HUES64 (cell line): ENCODE results near the gene ZIM2. TPM values are rescaled to one million over a fixed set of nuclear protein-coding genes. Genes with fewer than 3 reads are reported as not detected.

Source experiments
- H3K27ac ChIP-seq: 2 replicates; pipeline ENCODE4 v1.7.0; 2013; ENCODE audit warnings: low read depth, low read length, inconsistent platforms
- H3K27me3 ChIP-seq: 2 replicates; pipeline ENCODE4 v1.6.1; 2013; ENCODE audit warnings: mild to moderate bottlenecking, low read length; ENCODE audit not compliant: insufficient read depth
- H3K36me3 ChIP-seq: 2 replicates; pipeline ENCODE4 v1.6.1; 2013; ENCODE audit warnings: mild to moderate bottlenecking, low read length; ENCODE audit not compliant: insufficient read depth
- H3K4me1 ChIP-seq: 2 replicates; pipeline ENCODE4 v1.6.1; 2013; ENCODE audit warnings: mild to moderate bottlenecking, low read length, moderate library complexity; ENCODE audit not compliant: insufficient read depth
- H3K4me3 ChIP-seq: 2 replicates; pipeline ENCODE4 v1.5.1; 2013; ENCODE audit warnings: mild to moderate bottlenecking, low read length, moderate library complexity
- H3K9ac ChIP-seq: 2 replicates; pipeline ENCODE4 v1.6.1; 2013; ENCODE audit warnings: mild to moderate bottlenecking, low read depth, low read length
- H3K9me3 ChIP-seq: 2 replicates; pipeline ENCODE4 v1.6.1; 2013; ENCODE audit warnings: low read depth, low read length; ENCODE audit not compliant: insufficient read depth
- WGBS: fragments of 150-250, 120-280 bp; methylation state at CpG from one replicate; pipeline ENCODE4 v1.1.7; 2013; ENCODE audit warnings: missing lambda C conversion rate; 5-methylcytosine and 5-hydroxymethylcytosine counted together
- polyA plus RNA-seq, 2 experiments: library from polyadenylated mRNA; stranded (reverse); fragments of 50-300 nt; gene quantifications; one replicate each; pipeline ENCODE4 v1.2.3, GENCODE V29; 2013

ZIM2 gene
- polyA plus RNA-seq (2013, experiment 1 of 2), result not detected
- not detected for polyA plus RNA-seq (2013, experiment 2 of 2)

GRCh38 chr19:56840451-56841192 is at the start of gene ZIM2, which contains the start of gene PEG3:
ZIM2 (minus strand) TSS chr19:56840726; CDS start chr19:56824277, 16,449 bp downstream.
PEG3 (minus strand) TSS chr19:56840726; CDS start chr19:56824655, 16,071 bp downstream.
- Histone ChIP-seq H3K4me3 (no peak within 1 kb of the TSS), H3K36me3 (no peaks in the 10 kb centered on the region), H3K9ac (no peak within 1 kb of the TSS), H3K27me3 (no peaks in the 10 kb centered on the region), H3K9me3 (peaks cover 98% of the 10 kb centered on the region), H3K4me1 (no peaks in the 10 kb centered on the region), H3K27ac (no peak within 1 kb of the TSS)
- WGBS, result 93% methylated on average over 49 of the region's 49 CpGs

- Histone ChIP-seq H3K27ac (no peak overlapping the region), H3K27me3 (no peaks in the 10 kb centered on the region), H3K9ac (no peak overlapping the region), H3K36me3 (no peaks in the 10 kb centered on the region), H3K4me3 (no peak overlapping the region), H3K4me1 (no peaks in the 10 kb centered on the region), H3K9me3 (peaks cover 94% of the 10 kb centered on the region)
- 87% methylated on average over 14 of the region's 14 CpGs for WGBS
Observed at GRCh38 chr19:56885173-56885985, 44.9 kb upstream of the ZIM2 start.

GRCh38 chr19:56884441-56884840 is 43.9 kb upstream of the ZIM2 start:
- no peaks in the 10 kb centered on the region for H3K4me1 ChIP-seq
- H3K9me3 ChIP-seq, result peaks cover 96% of the 10 kb centered on the region
- WGBS, result 95% methylated on average over 5 of the region's 5 CpGs
- no peaks in the 10 kb centered on the region for H3K36me3 ChIP-seq
- H3K9ac ChIP-seq, result no peak overlapping the region
- H3K4me3 ChIP-seq, result no peak overlapping the region
- H3K27ac ChIP-seq, result no peak overlapping the region
- no peaks in the 10 kb centered on the region for H3K27me3 ChIP-seq

- Histone ChIP-seq H3K9me3 (peaks cover 91% of the 10 kb centered on the region), H3K27me3 (no peaks in the 10 kb centered on the region), H3K4me3 (no peak overlapping the region), H3K36me3 (no peaks in the 10 kb centered on the region), H3K4me1 (no peaks in the 10 kb centered on the region), H3K9ac (no peak overlapping the region), H3K27ac (no peak overlapping the region)
- 71% methylated on average over 5 of the region's 5 CpGs for WGBS
Observed at GRCh38 chr19:56880592-56881190, 40.2 kb upstream of the ZIM2 start.

GRCh38 chr19:56877069-56877715 is 36.7 kb upstream of the ZIM2 start:
- Histone ChIP-seq H3K9ac (no peak overlapping the region), H3K4me1 (no peaks in the 10 kb centered on the region), H3K27ac (no peak overlapping the region), H3K27me3 (no peaks in the 10 kb centered on the region), H3K4me3 (no peak overlapping the region), H3K36me3 (no peaks in the 10 kb centered on the region), H3K9me3 (peaks cover 84% of the 10 kb centered on the region)
- WGBS, result 81% methylated on average over 19 of the region's 19 CpGs

- no peak overlapping the region for H3K4me3 ChIP-seq
- no peak overlapping the region for H3K9ac ChIP-seq
- no peaks in the 10 kb centered on the region for H3K4me1 ChIP-seq
- H3K27me3 ChIP-seq, result no peaks in the 10 kb centered on the region
- no peaks in the 10 kb centered on the region for H3K36me3 ChIP-seq
- WGBS, result 85% methylated on average over 2 of the region's 3 CpGs
- H3K27ac ChIP-seq, result no peak overlapping the region
- peaks cover 83% of the 10 kb centered on the region for H3K9me3 ChIP-seq
Observed at GRCh38 chr19:56875717-56876116, 35.2 kb upstream of the ZIM2 start.

- no peak overlapping the region for H3K9ac ChIP-seq
- WGBS, result 66% methylated on average over 4 of the region's 4 CpGs
Observed at GRCh38 chr19:56874530-56874929, 34.0 kb upstream of the ZIM2 start.

GRCh38 chr19:56873493-56873892 is 33.0 kb upstream of the ZIM2 start:
- H3K9me3 ChIP-seq, result peaks cover 84% of the 10 kb centered on the region
- H3K27ac ChIP-seq, result no peak overlapping the region
- H3K36me3 ChIP-seq, result no peaks in the 10 kb centered on the region
- no peak overlapping the region for H3K9ac ChIP-seq
- no peaks in the 10 kb centered on the region for H3K4me1 ChIP-seq
- WGBS, result 76% methylated on average over 5 of the region's 5 CpGs
- no peak overlapping the region for H3K4me3 ChIP-seq
- no peaks in the 10 kb centered on the region for H3K27me3 ChIP-seq

More at GRCh38 chr19:56874530-56874929, 34.0 kb upstream of the ZIM2 start:
- Histone ChIP-seq H3K27me3 (no peaks in the 10 kb centered on the region), H3K27ac (no peak overlapping the region), H3K9me3 (peaks cover 84% of the 10 kb centered on the region), H3K4me1 (no peaks in the 10 kb centered on the region), H3K36me3 (no peaks in the 10 kb centered on the region), H3K4me3 (no peak overlapping the region)

GRCh38 chr19:56869886-56870285 is 29.4 kb upstream of the ZIM2 start:
- H3K4me3 ChIP-seq, result no peak overlapping the region
- no peak overlapping the region for H3K9ac ChIP-seq
- H3K27me3 ChIP-seq, result no peaks in the 10 kb centered on the region
- no peaks in the 10 kb centered on the region for H3K36me3 ChIP-seq
- H3K27ac ChIP-seq, result no peak overlapping the region
- H3K4me1 ChIP-seq, result no peaks in the 10 kb centered on the region
- peaks cover 89% of the 10 kb centered on the region for H3K9me3 ChIP-seq
- 68% methylated on average over 8 of the region's 8 CpGs for WGBS

- H3K4me3 ChIP-seq, result no peak overlapping the region
- 100% methylated on average over 1 of the region's 1 CpG for WGBS
- no peaks in the 10 kb centered on the region for H3K4me1 ChIP-seq
- no peaks in the 10 kb centered on the region for H3K36me3 ChIP-seq
- no peaks in the 10 kb centered on the region for H3K27me3 ChIP-seq
- no peak overlapping the region for H3K27ac ChIP-seq
- peaks cover 91% of the 10 kb centered on the region for H3K9me3 ChIP-seq
- no peak overlapping the region for H3K9ac ChIP-seq
Observed at GRCh38 chr19:56868446-56868845, 27.9 kb upstream of the ZIM2 start.
